GM12878 (cell line): ENCODE data around the gene PIM2. TPM values are rescaled to one million over a fixed set of nuclear protein-coding genes. Genes with fewer than 3 reads are reported as not detected.

Source experiments
- CBX5 ChIP-seq: sonication (generic); IDR thresholded peaks from 2 replicates; pipeline ENCODE4 v1.6.1; 2016; ENCODE audit warnings: low read depth, moderate library complexity, mild to moderate bottlenecking, inconsistent platforms
- CTCF ChIP-seq, 3 experiments: IDR thresholded peaks in 2 of 3; conservative IDR thresholded peaks in 1 of 3; 2 replicates each; pipeline ENCODE4 v1.5.1; 2011; ENCODE audit warnings: low read depth in 3 of 3, low read length in 3 of 3, mild to moderate bottlenecking in 3 of 3, control low read depth in 2 of 3, moderate library complexity in 2 of 3, inconsistent platforms in 1 of 3, mixed read lengths in 1 of 3; ENCODE audit not compliant: control insufficient read depth in 2 of 3, insufficient read depth in 1 of 3; ENCODE audit errors: extremely low read depth in 1 of 3
- ESRRA ChIP-seq: IDR thresholded peaks from 2 replicates; pipeline ENCODE4 v1.6.1; 2012; ENCODE audit warnings: mild to moderate bottlenecking, low read length, improper control_type of control experiment
- FOXK2 ChIP-seq: fragments of 450-650 bp; IDR thresholded peaks from 2 replicates; pipeline ENCODE4 v1.6.1; 2017; ENCODE audit warnings: mild to moderate bottlenecking, moderate library complexity
- GATAD2B ChIP-seq: fragments of 450-650 bp; conservative IDR thresholded peaks from 2 replicates; pipeline ENCODE4 v1.6.1; 2017; ENCODE audit warnings: low read depth, mild to moderate bottlenecking, moderate library complexity
- IRF3 ChIP-seq: fragments of 450-650 bp; IDR thresholded peaks from 2 replicates; pipeline ENCODE4 v1.6.1; 2014; ENCODE audit warnings: mild to moderate bottlenecking
- KLF5 ChIP-seq: fragments of 450-650 bp; IDR thresholded peaks from 2 replicates; pipeline ENCODE4 v1.6.1; 2014; ENCODE audit warnings: mild to moderate bottlenecking; ENCODE audit not compliant: partially characterized antibody
- MTA3 ChIP-seq: IDR thresholded peaks from 2 replicates; pipeline ENCODE4 v1.6.1; 2012; ENCODE audit warnings: low read length, inconsistent platforms, borderline replicate concordance
- POLR2A ChIP-seq: IDR thresholded peaks from 2 replicates; pipeline ENCODE4 v1.6.1; 2011; ENCODE audit warnings: low read depth, mild to moderate bottlenecking, low read length
- RB1 ChIP-seq: fragments of 450-650 bp; formaldehyde crosslinking; IDR thresholded peaks from 2 replicates; pipeline ENCODE4 v1.6.1; 2017; ENCODE audit warnings: mild to moderate bottlenecking, borderline replicate concordance
- RUNX3 ChIP-seq: IDR thresholded peaks from 2 replicates; pipeline ENCODE4 v1.6.1; 2012; ENCODE audit warnings: low read length, inconsistent platforms
- SIN3A ChIP-seq: IDR thresholded peaks from 2 replicates; pipeline ENCODE4 v1.6.1; 2012; ENCODE audit warnings: low read depth, low read length, improper control_type of control experiment
- TBL1XR1 ChIP-seq: IDR thresholded peaks from 2 replicates; pipeline ENCODE4 v1.6.1; 2012; ENCODE audit warnings: low read depth, low read length, improper control_type of control experiment
- ZBTB33 ChIP-seq: fragments of 450-650 bp; IDR thresholded peaks from 2 replicates; pipeline ENCODE4 v1.6.1; 2017; ENCODE audit warnings: mild to moderate bottlenecking
- ZBTB4 ChIP-seq: fragments of 450-650 bp; formaldehyde crosslinking; IDR thresholded peaks from 2 replicates; pipeline ENCODE4 v1.4.0; 2022; ENCODE audit warnings: mild to moderate bottlenecking, moderate library complexity
- ZNF217 ChIP-seq: fragments of 450-650 bp; IDR thresholded peaks from 2 replicates; pipeline ENCODE4 v1.6.1; 2017; ENCODE audit warnings: antibody characterized with exemption, mild to moderate bottlenecking
- ZNF592 ChIP-seq: fragments of 450-650 bp; IDR thresholded peaks from 2 replicates; pipeline ENCODE4 v1.6.1; 2017; ENCODE audit warnings: mild to moderate bottlenecking, moderate library complexity
- polyA plus RNA-seq, 11 experiments: library from polyadenylated mRNA; depleted of rRNA in 4 of 11; unstranded in 6 of 11; stranded (reverse) in 5 of 11; fragments of >200 nt; fragmentation: Nextera tagmentation in 4 of 11; fragmentation: Illumina TruSeq in 1 of 11; extraction: Ambion mirVana in 4 of 11; extraction: Trizol in 1 of 11; gene quantifications; 1 replicate in 1 of 11; 2 replicates in 10 of 11; pipeline versions ENCODE4 v1.2.1 to v1.2.3, GENCODE V29; 2011 to 2016; ENCODE audit warnings: inconsistent platforms in 2 of 11, missing spikeins in 2 of 11, low read depth in 1 of 11
- total RNA-seq, 4 experiments: library from RNA; depleted of rRNA in 3 of 4; stranded (reverse); fragments of >200 nt in 3 of 4; fragmentation: Illumina TruSeq in 1 of 4; extraction: Trizol in 1 of 4; gene quantifications; 2 replicates each; pipeline versions ENCODE4 v1.2.1 to v1.2.3, GENCODE V29; 2013 to 2021

Gene PIM2
- total and polyA plus RNA-seq, 10 of the 15 experiments (the other 5 are each of a cell fraction or from before 2014, with no cell fraction given), result 19.2 to 96.8 (median 32.3) TPM

GRCh38 chrX:48957827-48958634 lies 39.2 kb upstream of the PIM2 start (continued):
- TF ChIP-seq RB1 (peak; percentile 18; the same call in 1 of the 2 replicates), RUNX3 (no peak; the same call in 1 of the 2 replicates), ZNF217 (no peak), IRF3 (0 out of 2 replicates have a peak, but pooled peaks have one; percentile 39), ZNF592 (no peak), ZBTB4 (CRISPR knock-in tag) (0 out of 2 replicates have a peak, but pooled peaks have one; percentile 25), ESRRA (no peak), KLF5 (peak; percentile 24), ZBTB33 (no peak), CBX5 (no peak), TBL1XR1 (no peak), POLR2A (peak; percentile 77), GATAD2B (no peak), SIN3A (peak; percentile 61; the same call in 1 of the 2 replicates), CTCF (IDR thresholded peaks at IDR 0.05 in 2 of 3, conservative IDR thresholded peaks at IDR 0.05 in 1 of 3; ENCODE audit: control insufficient read depth in 2 of 3, extremely low read depth in 1 of 3, insufficient read depth in 1 of 3, low read depth in 3 of 3, low read length in 3 of 3) (no peak), MTA3 (no peak), FOXK2 (peak; percentile 58)
